ENCODE measurements around the gene C1QTNF7. TPM values are rescaled to one million over a fixed set of nuclear protein-coding genes. Genes with fewer than 3 reads are reported as not detected.

C1QTNF7 gene
- total and polyA plus RNA-seq, 4 donors: 9.5 to 15.5 (median 13.7) TPM

DNA sequence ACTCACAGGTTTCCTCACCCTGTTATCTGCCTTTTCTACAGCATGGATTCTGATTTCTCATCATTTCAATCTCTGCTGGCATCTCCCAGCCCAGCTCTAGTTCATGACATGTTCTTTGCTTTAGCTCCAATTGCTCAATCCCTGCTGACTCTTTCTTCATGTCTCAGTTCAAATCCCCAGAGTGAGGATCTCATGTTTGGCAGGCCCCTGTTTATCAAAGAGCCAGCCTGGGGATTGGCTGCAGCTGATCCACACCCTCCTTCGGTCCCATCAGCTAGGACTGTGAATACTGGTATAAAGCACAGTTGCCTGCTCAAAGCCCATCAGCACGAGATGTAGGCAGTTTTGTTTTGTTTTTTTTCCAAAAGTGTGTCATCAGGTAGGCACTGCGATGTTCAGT is 27.5 kb downstream of the C1QTNF7 start:
- DNase-seq: peak in 1 of 2 donors; percentile 51
- ATAC-seq (ENCODE audit: low FRiP score): peak; percentile 83
- Histone ChIP-seq H3K36me3 (ENCODE audit: control insufficient read depth in 1 of 2, insufficient read depth in 2 of 2, low read length in 1 of 2) (no peaks in the 10 kb centered on the region), H3K27me3 (ENCODE audit: control insufficient read depth in 1 of 2, insufficient read depth in 2 of 2, low read length in 1 of 2) (no peaks in the 10 kb centered on the region), H3K27ac (ENCODE audit: low read depth in 1 of 2, low read length in 2 of 2) (peak overlapping the region in 1 of 2 donors; percentile 21), H3K4me3 (ENCODE audit: low read length in 2 of 2) (no peak overlapping the region), H3K9me3 (ENCODE audit: control insufficient read depth, low read length) (no peaks in the 10 kb centered on the region), H3K4me1 (ENCODE audit: control insufficient read depth in 1 of 2, insufficient read depth in 2 of 2, low read length in 2 of 2) (peaks cover 13 to 24% of the 10 kb centered on the region in 2 donors)
- WGBS, 2 donors: 42 to 47% methylated on average over 3 of the region's 3 CpGs
- intact Hi-C loops (cut with DNase I): loop anchor here (5.0 to 10.0 kb wide), 5 partner anchors 53 to 453 kb away; partner anchors contain the start of gene CPEB2 (in 1 of the 2)

DNA sequence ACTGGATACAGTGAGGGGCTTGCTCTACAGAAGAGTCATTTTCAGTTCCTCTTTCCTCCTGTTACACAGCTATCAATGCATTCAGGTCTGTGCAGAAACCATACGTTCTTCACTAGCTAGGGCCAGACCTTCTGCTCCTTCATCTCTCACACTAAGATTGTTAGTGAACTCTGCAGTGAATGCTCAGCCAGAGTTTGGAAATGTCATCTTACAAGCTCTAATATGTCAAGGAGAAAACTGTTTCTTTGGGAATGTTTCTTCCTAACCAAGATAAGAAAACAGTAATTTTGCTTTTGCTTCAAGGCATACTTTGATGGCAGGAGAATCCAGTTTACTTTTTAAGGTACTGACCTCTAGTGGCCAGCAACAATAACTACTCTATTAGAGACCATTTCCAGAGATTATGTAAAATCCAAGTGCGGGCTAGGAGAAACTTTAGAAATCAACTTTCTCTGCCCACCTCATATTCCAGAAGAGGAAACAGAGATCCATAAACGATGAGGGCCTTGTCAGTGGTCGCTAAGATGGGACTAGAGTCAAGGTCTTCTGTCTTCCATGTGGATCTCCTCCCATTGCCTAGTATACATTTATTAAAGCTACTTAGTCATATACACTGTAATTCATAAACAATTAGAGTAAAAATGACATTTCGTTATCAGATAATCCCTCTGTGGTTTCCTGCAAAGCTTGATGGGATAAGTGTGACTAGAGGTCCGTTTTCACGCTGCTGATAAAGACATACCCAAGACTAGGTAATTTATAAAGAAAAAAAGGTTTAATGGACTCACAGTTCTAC is 29.8 kb downstream of the C1QTNF7 start:
- peak; percentile 77 for ATAC-seq (ENCODE audit: low FRiP score)
- Histone ChIP-seq H3K27me3 (ENCODE audit: control insufficient read depth in 1 of 2, insufficient read depth in 2 of 2, low read length in 1 of 2) (no peaks in the 10 kb centered on the region), H3K4me1 (ENCODE audit: control insufficient read depth in 1 of 2, insufficient read depth in 2 of 2, low read length in 2 of 2) (peaks cover 6 to 28% of the 10 kb centered on the region in 2 donors), H3K4me3 (ENCODE audit: low read length in 2 of 2) (no peak overlapping the region), H3K27ac (ENCODE audit: low read depth in 1 of 2, low read length in 2 of 2) (peak overlapping the region; percentile 57 to 71), H3K36me3 (ENCODE audit: control insufficient read depth in 1 of 2, insufficient read depth in 2 of 2, low read length in 1 of 2) (no peaks in the 10 kb centered on the region), H3K9me3 (ENCODE audit: control insufficient read depth, low read length) (no peaks in the 10 kb centered on the region)
- no peak for DNase-seq
- intact Hi-C loops (cut with DNase I): loop anchor here (2.0 to 10.0 kb wide), 7 partner anchors 55 to 455 kb away; partner anchors contain the start of gene CPEB2 (in 1 of the 2)
- 21 to 24% methylated on average over 7 of the region's 7 CpGs for WGBS, 2 donors

DNA sequence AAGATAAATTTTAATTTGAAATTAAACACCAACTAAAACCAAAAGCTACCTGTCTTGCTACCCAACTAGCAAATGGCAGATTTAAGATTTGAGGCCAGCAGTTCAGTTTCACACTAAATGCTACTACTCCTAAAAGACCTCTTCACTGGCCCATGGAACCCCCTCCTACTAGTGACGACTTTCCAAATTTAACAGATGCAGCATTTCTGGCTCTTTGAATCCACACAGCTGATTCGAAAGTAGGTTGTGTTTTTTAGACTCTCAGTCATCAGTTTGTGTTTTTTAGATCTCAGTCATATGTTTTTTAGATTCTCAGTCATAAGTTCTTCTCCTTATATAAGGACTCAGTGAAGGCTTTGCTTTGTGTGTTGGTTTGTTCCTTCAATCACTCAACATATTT is 30.8 kb downstream of the C1QTNF7 start:
- Histone ChIP-seq H3K27me3 (ENCODE audit: control insufficient read depth in 1 of 2, insufficient read depth in 2 of 2, low read length in 1 of 2) (no peaks in the 10 kb centered on the region), H3K9me3 (ENCODE audit: control insufficient read depth, low read length) (no peaks in the 10 kb centered on the region), H3K4me3 (ENCODE audit: low read length in 2 of 2) (no peak overlapping the region), H3K36me3 (ENCODE audit: control insufficient read depth in 1 of 2, insufficient read depth in 2 of 2, low read length in 1 of 2) (no peaks in the 10 kb centered on the region), H3K27ac (ENCODE audit: low read depth in 1 of 2, low read length in 2 of 2) (peak overlapping the region in 1 of 2 donors; percentile 6), H3K4me1 (ENCODE audit: control insufficient read depth in 1 of 2, insufficient read depth in 2 of 2, low read length in 2 of 2) (peaks cover 6 to 28% of the 10 kb centered on the region in 2 donors)
- no peak for ATAC-seq (ENCODE audit: low FRiP score)
- DNase-seq: no peak
- WGBS, 2 donors: 34 to 46% methylated on average over 2 of the region's 2 CpGs
- intact Hi-C loops (cut with DNase I): loop anchor here (2.0 to 10.0 kb wide), 7 partner anchors 56 to 456 kb away; partner anchors contain the start of gene CPEB2 (in 1 of the 2)

DNA sequence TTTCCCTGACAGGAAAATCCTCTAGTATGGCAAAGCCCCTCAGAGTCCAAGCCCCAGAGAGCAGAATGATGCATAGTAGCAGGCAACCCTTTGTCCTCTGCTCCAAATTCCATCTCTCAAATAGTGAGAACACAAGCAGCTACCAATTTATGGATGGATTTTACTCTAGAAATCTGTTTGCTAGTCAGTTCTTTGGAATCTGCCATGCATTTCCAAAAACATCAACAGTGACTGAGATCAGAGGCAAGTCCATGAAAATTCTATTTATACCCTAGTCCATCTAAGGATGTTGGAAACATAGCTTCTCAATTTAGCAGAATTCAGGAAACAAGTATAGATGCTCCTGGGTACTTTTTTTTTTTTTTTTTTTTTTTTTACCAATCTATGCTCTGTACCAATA is 31.9 kb downstream of the C1QTNF7 start:
- intact Hi-C loops (cut with DNase I): loop anchor here (2.0 to 10.0 kb wide), 7 partner anchors 57 to 457 kb away; partner anchors contain the start of gene CPEB2 (in 1 of the 2)
- no peak overlapping the region for H3K4me3 ChIP-seq (ENCODE audit: low read length in 2 of 2)
- no peaks in the 10 kb centered on the region for H3K27me3 ChIP-seq (ENCODE audit: control insufficient read depth in 1 of 2, insufficient read depth in 2 of 2, low read length in 1 of 2)
- H3K9me3 ChIP-seq (ENCODE audit: control insufficient read depth, low read length): no peaks in the 10 kb centered on the region
- H3K27ac ChIP-seq (ENCODE audit: low read depth in 1 of 2, low read length in 2 of 2): peak overlapping the region; percentile 30 to 95
- H3K36me3 ChIP-seq (ENCODE audit: control insufficient read depth in 1 of 2, insufficient read depth in 2 of 2, low read length in 1 of 2): no peaks in the 10 kb centered on the region
- peaks cover 6 to 24% of the 10 kb centered on the region in 2 donors for H3K4me1 ChIP-seq (ENCODE audit: control insufficient read depth in 1 of 2, insufficient read depth in 2 of 2, low read length in 2 of 2)
- DNase-seq (no peak), ATAC-seq (ENCODE audit: low FRiP score) (peak; percentile 27)

DNA sequence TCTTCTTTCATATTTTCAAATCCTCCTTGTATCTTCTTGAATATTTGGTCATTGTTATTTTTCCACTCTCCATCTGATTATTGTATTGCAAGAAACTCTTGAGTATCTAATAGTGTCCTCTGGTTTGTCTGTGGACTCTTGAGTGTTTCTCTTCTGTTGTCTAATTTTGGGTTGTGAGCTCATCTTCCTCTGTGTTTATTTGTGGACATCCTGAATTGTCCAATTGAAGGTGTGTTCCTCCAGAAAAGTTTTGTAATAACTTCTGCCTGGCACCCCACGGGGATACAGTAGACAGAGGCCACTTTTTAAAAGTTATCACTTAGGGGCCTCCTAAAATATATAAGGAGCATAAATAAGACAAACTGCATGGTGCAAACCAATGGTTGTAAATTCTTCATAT is 38.8 kb downstream of the C1QTNF7 start:
- Histone ChIP-seq H3K27ac (ENCODE audit: low read depth in 1 of 2, low read length in 2 of 2) (no peak overlapping the region), H3K4me1 (ENCODE audit: control insufficient read depth in 1 of 2, insufficient read depth in 2 of 2, low read length in 2 of 2) (peaks cover 3 to 4% of the 10 kb centered on the region in 2 donors), H3K9me3 (ENCODE audit: control insufficient read depth, low read length) (no peaks in the 10 kb centered on the region), H3K4me3 (ENCODE audit: low read length in 2 of 2) (no peak overlapping the region), H3K36me3 (ENCODE audit: control insufficient read depth in 1 of 2, insufficient read depth in 2 of 2, low read length in 1 of 2) (no peaks in the 10 kb centered on the region), H3K27me3 (ENCODE audit: control insufficient read depth in 1 of 2, insufficient read depth in 2 of 2, low read length in 1 of 2) (no peaks in the 10 kb centered on the region)
- ATAC-seq (ENCODE audit: low FRiP score): no peak
- WGBS, 2 donors: 83 to 93% methylated on average over 1 of the region's 1 CpG
- DNase-seq: no peak
- intact Hi-C loops (cut with DNase I): no loop called here

DNA sequence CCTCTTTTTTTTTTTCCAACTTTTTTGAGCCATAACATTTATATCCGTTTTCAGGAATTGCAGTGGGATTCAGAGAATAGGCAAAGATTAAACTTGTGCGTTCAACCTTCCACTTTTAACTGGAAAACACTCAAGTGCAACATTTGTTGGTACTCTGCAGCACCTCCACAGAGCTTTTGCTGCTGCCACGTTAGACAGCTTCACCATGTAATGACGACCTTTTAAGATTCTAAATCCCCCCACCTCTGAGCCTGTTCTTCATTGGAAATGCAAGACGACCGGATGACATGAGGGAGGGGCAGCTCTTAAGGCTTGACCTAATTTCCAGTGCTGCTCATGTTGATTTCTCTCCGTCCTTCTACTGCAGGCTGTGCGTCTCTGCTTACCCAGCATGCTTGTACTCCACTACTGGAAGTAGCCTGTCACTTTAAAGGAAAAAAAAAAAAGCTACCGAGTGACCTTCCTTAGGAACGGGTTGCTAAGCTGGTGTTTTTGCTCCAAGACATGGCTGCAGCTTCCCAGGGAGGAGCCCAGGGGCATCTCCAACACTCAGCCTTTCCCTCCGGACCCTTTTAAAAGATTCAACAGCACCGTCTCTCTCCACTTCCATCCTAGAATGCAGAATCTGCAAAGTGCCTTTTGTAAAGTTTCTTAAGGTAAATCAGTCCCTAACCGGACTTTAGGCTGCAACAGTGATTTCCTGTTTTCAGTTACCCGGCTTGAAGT is 41.7 kb downstream of the C1QTNF7 start, which contains the start of gene CC2D2A:
Gene CC2D2A (plus strand): TSS at position 481 of the 726 bp plus-strand sequence. CDS start 6,051 bp downstream, outside the sequence.
- peak within 1 kb of the TSS; percentile 99 to 100 for H3K4me3 ChIP-seq (ENCODE audit: low read length in 2 of 2)
- no peaks in the 10 kb centered on the region for H3K36me3 ChIP-seq (ENCODE audit: control insufficient read depth in 1 of 2, insufficient read depth in 2 of 2, low read length in 1 of 2)
- peak within 1 kb of the TSS; percentile 70 to 71 for H3K27ac ChIP-seq (ENCODE audit: low read depth in 1 of 2, low read length in 2 of 2)
- no peaks in the 10 kb centered on the region for H3K9me3 ChIP-seq (ENCODE audit: control insufficient read depth, low read length)
- WGBS, 2 donors: 1% methylated on average over 14 of the region's 14 CpGs
- no peaks in the 10 kb centered on the region for H3K27me3 ChIP-seq (ENCODE audit: control insufficient read depth in 1 of 2, insufficient read depth in 2 of 2, low read length in 1 of 2)
- intact Hi-C loops (cut with DNase I): loop anchor here in 1 of 2 donors (10.0 kb wide), 1 partner anchor 415 kb away; no protein-coding TSS in a partner anchor
- DNase-seq: peak in 1 of 2 donors; percentile 50
- H3K4me1 ChIP-seq (ENCODE audit: control insufficient read depth in 1 of 2, insufficient read depth in 2 of 2, low read length in 2 of 2): peaks cover 3 to 4% of the 10 kb centered on the region in 2 donors
- peak; percentile 85 for ATAC-seq (ENCODE audit: low FRiP score)

DNA sequence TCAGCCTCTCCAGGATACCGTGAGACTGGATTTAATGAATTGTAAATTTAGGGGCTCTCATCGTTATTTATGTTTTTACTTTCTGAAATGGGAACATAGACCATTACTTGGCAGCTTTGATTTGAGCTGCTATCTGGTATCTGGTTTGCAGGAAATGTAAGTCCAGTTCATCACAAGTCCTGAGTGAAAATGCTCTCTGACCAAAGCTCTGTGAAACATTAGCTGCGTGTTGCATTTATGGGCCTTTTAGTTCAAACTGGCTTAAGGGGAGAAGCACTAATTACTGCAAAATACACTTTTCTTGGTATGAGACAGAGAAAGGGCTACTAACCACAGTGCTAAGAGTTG is 42.3 kb downstream of the C1QTNF7 start:
- peak; percentile 4 for ATAC-seq (ENCODE audit: low FRiP score)
- Histone ChIP-seq H3K27ac (ENCODE audit: low read depth in 1 of 2, low read length in 2 of 2) (peak overlapping the region in 1 of 2 donors; percentile 71), H3K27me3 (ENCODE audit: control insufficient read depth in 1 of 2, insufficient read depth in 2 of 2, low read length in 1 of 2) (no peaks in the 10 kb centered on the region), H3K4me1 (ENCODE audit: control insufficient read depth in 1 of 2, insufficient read depth in 2 of 2, low read length in 2 of 2) (peaks cover 3 to 4% of the 10 kb centered on the region in 2 donors), H3K9me3 (ENCODE audit: control insufficient read depth, low read length) (no peaks in the 10 kb centered on the region), H3K4me3 (ENCODE audit: low read length in 2 of 2) (peak overlapping the region; percentile 99 to 100), H3K36me3 (ENCODE audit: control insufficient read depth in 1 of 2, insufficient read depth in 2 of 2, low read length in 1 of 2) (no peaks in the 10 kb centered on the region)
- intact Hi-C loops (cut with DNase I): loop anchor here in 1 of 2 donors (10.0 kb wide), 1 partner anchor 415 kb away; no protein-coding TSS in a partner anchor
- 0 to 1% methylated on average over 3 of the region's 3 CpGs for WGBS, 2 donors
- DNase-seq: no peak

DNA sequence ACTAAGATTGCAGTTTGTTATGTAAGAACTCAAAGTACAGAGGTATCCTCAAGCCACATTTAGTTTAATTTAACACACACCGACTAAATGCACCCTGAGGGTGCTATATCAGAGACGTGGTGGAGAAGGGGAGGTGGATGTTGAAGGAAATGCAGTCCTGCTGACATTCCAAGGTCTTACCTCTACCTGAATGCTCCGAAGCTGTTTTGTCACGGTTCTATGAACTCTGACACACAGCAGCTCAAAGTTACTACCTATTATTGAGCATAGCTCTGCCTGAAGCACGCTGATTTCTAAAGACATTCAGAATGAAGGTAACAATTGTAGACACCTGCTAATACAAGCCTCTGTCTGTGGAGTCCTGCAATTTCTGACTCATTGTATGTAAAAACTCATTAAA is 48.6 kb downstream of the C1QTNF7 start:
- no peak for DNase-seq
- no peak for ATAC-seq (ENCODE audit: low FRiP score)
- no peak overlapping the region for H3K27ac ChIP-seq (ENCODE audit: low read depth in 1 of 2, low read length in 2 of 2)
- peaks cover 1 to 2% of the 10 kb centered on the region in 2 donors for H3K36me3 ChIP-seq (ENCODE audit: control insufficient read depth in 1 of 2, insufficient read depth in 2 of 2, low read length in 1 of 2)
- WGBS, 2 donors: 83 to 91% methylated on average over 5 of the region's 5 CpGs
- no peak overlapping the region for H3K4me3 ChIP-seq (ENCODE audit: low read length in 2 of 2)
- H3K9me3 ChIP-seq (ENCODE audit: control insufficient read depth, low read length): no peaks in the 10 kb centered on the region
- no peaks in the 10 kb centered on the region for H3K4me1 ChIP-seq (ENCODE audit: control insufficient read depth in 1 of 2, insufficient read depth in 2 of 2, low read length in 2 of 2)
- intact Hi-C loops (cut with DNase I): loop anchor here in 1 of 2 donors (5.0 to 10.0 kb wide), 3 partner anchors 176 to 481 kb away; no protein-coding TSS in a partner anchor
- H3K27me3 ChIP-seq (ENCODE audit: control insufficient read depth in 1 of 2, insufficient read depth in 2 of 2, low read length in 1 of 2): no peaks in the 10 kb centered on the region

Measured in aorta (tissue), 5 donors.